Eye (tissue), 1 donor: ENCODE results near the gene LRRC27.

Experiments
- DNase-seq: peaks from one replicate; pipeline ENCODE4 v3.0.0-alpha.2; 2015

LRRC27 gene

DNA sequence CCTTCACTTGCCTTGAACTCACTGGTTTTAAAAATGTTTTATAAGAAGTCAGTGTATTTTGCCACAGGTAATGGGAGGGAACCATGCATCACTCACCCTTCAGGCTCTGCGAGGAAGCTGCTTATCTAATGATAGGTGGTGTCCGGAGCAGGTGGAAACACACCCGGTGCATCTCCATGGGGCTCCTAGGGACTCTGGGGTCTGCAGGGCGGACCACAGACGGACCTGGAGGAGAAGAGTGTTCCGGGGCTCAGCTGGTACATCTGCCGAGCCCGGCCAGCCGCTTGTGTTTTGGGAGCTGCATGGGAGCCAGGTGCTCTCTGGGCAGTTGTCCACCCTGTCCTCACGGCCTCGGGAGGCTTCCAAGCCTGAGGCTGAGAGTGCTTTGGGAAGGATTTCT is 7.3 kb downstream of the LRRC27 start:
- DNase-seq, result no peak

DNA sequence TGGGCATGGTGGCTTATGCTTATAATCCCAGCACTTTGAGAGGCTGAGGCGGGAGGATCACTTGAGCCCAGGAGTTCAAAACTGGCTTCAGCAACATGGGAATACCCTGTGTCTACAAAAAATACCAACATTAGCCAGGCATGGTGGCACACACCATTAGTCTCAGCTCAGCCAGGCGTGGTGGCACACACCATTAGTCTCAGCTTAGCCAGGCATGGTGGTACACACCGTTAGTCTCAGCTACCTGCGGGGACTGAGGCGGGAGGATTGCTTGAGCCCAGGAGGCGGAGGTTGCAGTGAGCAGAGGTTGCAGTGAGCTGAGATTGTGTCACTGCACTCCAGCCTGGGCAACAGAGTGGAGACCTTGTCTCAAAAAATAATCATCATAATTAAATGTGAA is 9.0 kb downstream of the LRRC27 start:
- DNase-seq, result no peak

GRCh38 chr10:132341781-132342180 is 9.8 kb downstream of the LRRC27 start:
- DNase-seq, result no peak

- no peak for DNase-seq
Measured at GRCh38 chr10:132342553-132342952, 10.6 kb downstream of the LRRC27 start.

- no peak for DNase-seq
Measured at GRCh38 chr10:132344386-132344785, 12.4 kb downstream of the LRRC27 start.

- DNase-seq, result no peak
Measured at GRCh38 chr10:132345345-132345744, 13.4 kb downstream of the LRRC27 start.

DNA sequence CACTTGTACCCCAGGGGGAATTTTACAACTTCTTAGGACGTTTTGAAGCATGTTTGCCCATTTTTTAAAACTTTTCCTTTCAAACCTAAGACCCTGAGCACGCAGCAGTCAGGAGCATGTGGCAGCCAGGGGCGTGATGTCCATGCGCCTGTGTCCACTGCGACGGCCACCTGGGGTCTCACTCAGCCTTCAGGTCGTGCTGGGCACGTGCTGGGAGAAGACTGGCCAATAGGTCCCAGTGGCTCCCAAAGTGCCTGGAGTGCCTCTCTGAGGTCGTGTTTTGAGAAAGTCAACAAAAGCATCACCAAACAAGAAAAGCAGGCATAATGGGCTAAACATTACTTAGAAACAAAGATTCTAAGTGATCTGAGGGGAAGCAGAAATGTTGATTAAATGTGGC is 14.8 kb downstream of the LRRC27 start:
- DNase-seq, result no peak

DNA sequence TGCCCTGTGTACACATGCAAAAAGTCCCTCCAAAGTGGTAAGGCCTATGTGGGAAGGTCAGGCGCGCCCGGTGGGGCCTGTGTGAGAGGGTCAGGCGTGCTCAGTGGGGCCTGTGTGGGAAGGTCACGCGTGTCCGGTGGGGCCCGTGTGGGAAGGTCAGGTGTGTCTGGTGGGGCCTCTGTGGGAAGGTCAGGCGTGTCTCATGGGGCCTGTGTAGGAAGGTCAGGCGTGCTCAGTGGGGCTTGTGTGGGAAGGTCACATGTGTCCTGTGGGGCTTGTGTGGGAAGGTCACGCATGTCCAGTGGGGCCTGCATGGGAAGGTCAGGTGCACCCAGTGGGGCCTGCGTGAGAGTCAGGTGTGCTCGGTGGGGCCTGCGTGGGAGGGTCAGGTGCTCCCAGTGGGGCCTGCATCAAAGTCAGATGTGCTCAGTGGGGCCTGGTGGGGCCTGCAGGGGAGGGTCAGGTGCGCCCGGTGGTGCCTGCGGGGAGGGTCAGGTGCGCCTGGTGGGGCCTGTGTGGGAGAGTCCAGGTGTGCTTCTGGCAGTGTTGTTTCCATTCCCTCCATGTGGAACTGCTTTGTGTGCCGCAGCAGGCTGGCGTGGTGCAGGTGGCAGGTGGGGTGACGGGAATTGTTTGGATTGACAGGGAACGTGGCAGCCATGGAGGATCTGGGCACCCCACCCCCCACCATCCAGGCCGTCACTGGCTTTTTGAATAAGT is 15.4 kb downstream of the LRRC27 start:
- DNase-seq, result no peak

GRCh38 chr10:132347931-132348267 is 15.9 kb downstream of the LRRC27 start:
- DNase-seq, result no peak

GRCh38 chr10:132349766-132350165 is 17.8 kb downstream of the LRRC27 start:
- DNase-seq, result no peak

DNA sequence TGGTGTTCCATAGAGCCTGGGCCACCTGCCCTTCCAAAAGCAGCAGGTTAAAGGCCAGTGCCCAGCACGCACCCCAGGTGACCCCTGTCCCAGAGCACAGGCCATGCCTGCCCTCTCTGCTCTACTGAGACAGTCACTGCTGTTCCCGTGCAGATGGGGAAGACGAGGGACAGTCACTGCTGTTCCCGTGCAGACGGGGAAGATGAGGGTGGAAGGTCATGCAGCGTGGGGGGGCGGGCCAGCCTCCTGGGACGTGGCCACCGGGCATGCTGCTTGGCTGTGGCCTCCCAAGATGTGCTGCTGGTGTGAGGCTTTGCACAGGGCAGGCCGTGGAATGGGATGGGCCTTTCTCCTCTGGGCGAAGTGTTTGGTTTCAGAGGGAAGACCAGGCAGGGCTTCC is 18.4 kb downstream of the LRRC27 start:
- DNase-seq, result no peak

DNA sequence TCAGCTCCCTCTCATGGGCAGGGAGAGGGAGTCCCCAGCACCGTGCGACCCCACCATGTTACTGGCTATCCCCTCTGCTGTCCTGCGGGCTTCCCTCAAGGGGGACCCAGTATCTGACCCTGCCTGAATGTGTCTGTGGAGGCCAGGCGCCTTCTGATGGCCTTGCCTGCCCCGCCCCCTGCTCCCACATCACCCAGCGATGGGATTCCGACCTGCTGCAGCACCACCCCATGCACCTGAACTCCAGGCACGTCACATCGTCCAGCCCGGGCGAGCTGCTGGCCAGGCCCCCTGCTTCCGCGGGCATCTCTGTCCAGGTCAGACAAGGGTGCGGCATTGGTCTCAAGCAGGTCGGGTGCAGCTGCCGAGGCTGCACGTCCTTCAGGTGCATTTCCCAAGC is 19.0 kb downstream of the LRRC27 start:
- DNase-seq, result no peak

GRCh38 chr10:132351611-132352010 is 19.6 kb downstream of the LRRC27 start:
- DNase-seq, result no peak

DNA sequence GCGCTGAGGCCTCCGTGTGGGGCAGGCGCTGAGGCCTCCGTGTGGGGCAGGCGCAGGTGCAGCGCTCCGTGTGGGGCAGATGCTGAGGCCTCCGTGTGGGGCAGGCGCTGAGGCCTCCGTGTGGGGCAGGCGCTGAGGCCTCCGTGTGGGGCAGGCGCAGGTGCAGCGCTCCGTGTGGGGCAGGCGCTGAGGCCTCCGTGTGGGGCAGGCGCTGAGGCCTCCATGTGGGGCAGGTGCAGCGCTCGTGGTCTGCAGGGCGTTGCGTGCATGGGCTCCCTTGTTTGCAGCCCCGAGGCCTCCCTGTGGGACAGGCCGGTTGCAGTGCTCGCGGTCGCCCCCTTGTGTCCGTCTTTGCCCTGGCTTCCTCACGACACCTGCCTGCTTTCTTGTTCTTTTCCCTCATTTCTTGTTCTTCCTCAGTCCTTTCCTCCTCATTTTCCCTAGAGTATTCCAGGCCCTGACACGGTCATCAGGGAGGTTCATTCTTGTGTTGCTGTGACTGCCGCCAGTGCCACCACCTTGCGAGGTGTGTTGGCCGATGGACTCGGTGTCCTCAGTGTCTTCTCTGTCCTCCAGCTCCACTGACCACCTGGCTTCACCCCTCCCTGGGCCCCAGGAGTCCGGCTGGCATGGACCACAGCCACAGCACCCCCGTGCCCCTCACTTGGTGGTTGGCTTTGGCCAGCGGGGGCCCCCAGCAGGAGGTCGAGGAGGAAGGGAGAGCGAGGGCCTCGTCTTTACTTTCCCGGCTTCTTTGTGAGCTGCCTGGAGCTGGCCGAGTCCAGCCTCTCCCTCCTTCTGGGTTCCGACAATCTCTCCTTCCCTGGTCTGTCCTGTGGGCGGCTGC is 20.7 kb downstream of the LRRC27 start:
- DNase-seq, result peak; percentile 70

- no peak for DNase-seq
Measured at GRCh38 chr10:132353456-132354355, 21.7 kb downstream of the LRRC27 start.

DNA sequence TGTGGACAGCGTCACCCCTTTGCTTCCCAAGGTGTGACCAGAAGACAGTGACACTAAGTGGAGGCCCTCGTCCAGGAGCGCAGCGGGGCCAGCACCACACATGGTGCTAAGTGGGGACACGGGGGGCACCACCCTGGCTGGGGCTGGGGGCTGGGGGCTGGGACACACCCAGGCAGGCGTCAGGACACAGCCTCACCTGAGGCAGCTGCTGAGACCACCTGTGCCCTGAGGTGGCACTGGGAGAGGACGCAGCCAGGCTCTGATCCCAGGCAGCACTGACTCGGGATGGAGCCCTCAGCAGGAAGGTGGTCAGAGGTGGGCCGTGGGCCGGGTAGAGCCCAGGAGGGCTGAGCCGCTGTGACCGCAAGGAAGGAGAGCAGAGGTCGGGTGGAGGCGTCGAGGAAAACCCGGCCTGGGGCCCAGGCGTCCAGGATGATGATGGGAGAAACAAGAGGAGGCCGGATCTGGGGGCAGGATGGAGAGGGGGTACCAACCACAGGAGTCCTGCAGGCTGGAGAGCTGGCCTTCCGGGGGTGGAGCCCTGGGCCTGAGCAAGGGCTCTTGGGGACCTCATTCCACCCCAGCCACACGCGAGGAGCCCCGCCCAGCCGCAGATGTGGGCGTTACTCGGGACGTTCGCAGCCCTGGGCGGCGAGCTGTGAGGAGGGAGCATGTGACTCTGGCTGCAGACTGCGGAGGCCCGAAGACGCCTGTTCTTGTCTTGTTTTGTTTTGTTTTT is 22.5 kb downstream of the LRRC27 start:
- DNase-seq, result no peak

GRCh38 chr10:132355297-132355696 is 23.3 kb downstream of the LRRC27 start:
- no peak for DNase-seq

DNA sequence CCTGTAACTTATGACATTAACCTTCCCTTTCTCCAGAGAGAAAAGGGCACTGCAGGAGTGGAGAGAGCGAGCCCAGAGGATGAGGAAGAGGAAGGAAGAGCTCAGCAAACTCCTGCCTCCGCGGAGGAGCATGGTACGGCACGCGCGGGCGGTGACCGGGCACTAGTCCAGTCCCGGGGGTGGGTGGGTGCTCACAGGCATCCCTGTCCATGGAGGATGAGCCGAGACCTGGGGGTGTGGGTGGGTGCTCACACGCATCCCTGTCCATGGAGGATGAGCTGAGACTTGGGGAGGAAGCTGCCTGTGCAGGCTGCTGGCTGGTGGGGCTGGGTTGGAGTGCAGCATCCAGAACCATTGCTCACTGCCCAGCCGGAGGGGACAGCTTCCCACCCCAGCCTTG is 23.8 kb downstream of the LRRC27 start:
- DNase-seq, result no peak

GRCh38 chr10:132356621-132357195 is 24.7 kb downstream of the LRRC27 start:
- no peak for DNase-seq

GRCh38 chr10:132357286-132358058 is 25.5 kb downstream of the LRRC27 start:
- DNase-seq, result no peak

DNA sequence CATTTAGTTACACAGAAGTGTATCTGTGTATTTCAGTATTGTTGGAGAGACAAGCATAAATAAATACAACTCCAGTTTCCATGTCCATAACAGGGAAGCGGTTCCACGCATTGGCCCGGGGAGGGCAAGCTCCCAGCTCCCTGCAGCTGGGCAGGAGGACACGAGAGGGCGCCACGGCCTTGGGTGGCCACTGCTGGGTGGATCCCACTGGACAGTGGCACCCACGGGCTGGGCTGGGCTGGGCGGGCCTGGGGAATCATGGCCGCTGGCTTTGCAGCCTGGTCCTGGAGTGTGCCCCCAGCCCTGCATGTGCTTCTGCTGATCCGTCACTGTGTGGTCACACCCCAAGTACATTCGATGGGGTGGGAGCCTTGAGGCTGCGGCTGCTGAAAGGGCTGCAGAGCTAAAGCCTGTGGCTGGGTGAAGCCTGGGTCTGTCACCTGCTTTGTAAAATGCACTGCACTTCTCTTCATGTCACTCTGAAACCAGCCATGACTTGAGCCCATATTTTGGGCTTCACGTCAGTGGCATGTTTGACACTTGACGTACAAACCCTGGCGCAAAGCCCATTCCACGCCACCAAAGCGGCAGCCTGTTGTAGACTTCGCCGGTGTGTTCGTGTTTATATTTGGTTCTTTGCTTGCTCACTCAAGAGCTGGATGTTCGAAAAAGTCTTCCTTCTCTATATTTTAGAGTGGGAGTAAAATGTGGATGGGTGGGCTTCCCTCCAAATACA is 27.5 kb downstream of the LRRC27 start:
- no peak for DNase-seq
